A375 (cell line): ENCODE data around the gene SHROOM4. TPM values are rescaled to one million over a fixed set of nuclear protein-coding genes. Genes with fewer than 3 reads are reported as not detected.

Source experiments
- small RNA-seq: library from RNA; depleted of rRNA; stranded (forward); fragments of <200 nt; gene quantifications from one replicate; pipeline ENCODE3, GENCODE V24; 2014
- total RNA-seq: library from RNA; depleted of rRNA; stranded (reverse); fragments of >200 nt; shearing (Covaris generic); gene quantifications from 2 replicates; pipeline ENCODE4 v1.2.3, GENCODE V29; 2014; rRNA removed

Gene SHROOM4, protein sequence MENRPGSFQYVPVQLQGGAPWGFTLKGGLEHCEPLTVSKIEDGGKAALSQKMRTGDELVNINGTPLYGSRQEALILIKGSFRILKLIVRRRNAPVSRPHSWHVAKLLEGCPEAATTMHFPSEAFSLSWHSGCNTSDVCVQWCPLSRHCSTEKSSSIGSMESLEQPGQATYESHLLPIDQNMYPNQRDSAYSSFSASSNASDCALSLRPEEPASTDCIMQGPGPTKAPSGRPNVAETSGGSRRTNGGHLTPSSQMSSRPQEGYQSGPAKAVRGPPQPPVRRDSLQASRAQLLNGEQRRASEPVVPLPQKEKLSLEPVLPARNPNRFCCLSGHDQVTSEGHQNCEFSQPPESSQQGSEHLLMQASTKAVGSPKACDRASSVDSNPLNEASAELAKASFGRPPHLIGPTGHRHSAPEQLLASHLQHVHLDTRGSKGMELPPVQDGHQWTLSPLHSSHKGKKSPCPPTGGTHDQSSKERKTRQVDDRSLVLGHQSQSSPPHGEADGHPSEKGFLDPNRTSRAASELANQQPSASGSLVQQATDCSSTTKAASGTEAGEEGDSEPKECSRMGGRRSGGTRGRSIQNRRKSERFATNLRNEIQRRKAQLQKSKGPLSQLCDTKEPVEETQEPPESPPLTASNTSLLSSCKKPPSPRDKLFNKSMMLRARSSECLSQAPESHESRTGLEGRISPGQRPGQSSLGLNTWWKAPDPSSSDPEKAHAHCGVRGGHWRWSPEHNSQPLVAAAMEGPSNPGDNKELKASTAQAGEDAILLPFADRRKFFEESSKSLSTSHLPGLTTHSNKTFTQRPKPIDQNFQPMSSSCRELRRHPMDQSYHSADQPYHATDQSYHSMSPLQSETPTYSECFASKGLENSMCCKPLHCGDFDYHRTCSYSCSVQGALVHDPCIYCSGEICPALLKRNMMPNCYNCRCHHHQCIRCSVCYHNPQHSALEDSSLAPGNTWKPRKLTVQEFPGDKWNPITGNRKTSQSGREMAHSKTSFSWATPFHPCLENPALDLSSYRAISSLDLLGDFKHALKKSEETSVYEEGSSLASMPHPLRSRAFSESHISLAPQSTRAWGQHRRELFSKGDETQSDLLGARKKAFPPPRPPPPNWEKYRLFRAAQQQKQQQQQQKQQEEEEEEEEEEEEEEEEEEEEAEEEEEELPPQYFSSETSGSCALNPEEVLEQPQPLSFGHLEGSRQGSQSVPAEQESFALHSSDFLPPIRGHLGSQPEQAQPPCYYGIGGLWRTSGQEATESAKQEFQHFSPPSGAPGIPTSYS (N-terminal part only)
- total RNA-seq: 6.7 and 7.6 TPM in 2 replicates

DNA sequence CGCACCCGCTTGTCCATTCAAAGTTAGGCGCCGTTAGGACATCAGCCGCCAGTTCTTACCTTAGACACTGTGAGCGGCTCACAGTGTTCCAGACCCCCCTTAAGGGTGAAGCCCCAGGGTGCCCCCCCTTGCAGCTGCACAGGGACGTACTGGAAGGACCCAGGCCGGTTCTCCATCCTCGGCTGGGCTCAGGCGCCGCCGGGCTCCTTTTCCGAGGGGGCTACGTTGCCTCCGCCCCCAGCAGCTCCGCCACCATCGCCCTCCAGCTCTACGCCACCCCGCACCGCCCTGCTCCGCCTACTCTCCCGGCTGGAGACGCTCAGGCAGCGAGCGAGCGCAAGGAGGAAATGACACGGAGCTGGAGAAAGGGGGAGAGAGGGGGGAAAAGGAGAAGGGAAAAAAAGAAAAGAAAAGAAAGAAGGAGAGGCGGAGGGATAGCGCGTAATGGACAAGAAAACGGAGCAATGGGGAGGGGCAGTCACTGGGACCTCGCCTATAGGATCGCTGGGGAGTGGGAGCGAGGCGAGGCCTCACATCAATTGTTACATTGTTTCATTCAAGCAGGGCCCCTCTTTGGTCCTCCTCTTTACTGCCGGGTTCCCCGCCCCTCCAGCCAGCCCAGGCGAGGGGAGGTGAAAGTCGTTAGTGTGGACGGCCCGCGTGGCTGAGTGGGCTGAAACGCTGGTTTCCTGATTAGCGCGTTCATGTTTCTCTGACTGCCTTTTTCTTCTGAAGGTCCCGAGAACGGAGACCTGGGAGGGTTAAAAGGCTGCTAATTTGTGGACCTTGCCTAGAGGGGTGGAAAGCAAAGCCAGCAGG is at the start of gene SHROOM4:
TSS of gene SHROOM4 (minus strand) at position 352 of the 819 bp plus-strand sequence. CDS start at position 176, 176 bp downstream.

Small RNA genes within 50 kb of the gene (small RNA-seq; reads per million reads assigned to genes)
- gene RNU6-935P: not detected

Other genes with a start within 250 kb of the SHROOM4 start
- gene BMP15, start 96.5 kb upstream of the SHROOM4 start, total RNA-seq: not detected in 2 replicates